Bone marrow (tissue), 2 donors: ENCODE results near the gene SH3BP1.

ENCODE experiments used
- DNase-seq, 2 donors: peaks; one replicate each; lab custom pipeline; 2025; lab: John Stamatoyannopoulos, UW

Gene SH3BP1

DNA sequence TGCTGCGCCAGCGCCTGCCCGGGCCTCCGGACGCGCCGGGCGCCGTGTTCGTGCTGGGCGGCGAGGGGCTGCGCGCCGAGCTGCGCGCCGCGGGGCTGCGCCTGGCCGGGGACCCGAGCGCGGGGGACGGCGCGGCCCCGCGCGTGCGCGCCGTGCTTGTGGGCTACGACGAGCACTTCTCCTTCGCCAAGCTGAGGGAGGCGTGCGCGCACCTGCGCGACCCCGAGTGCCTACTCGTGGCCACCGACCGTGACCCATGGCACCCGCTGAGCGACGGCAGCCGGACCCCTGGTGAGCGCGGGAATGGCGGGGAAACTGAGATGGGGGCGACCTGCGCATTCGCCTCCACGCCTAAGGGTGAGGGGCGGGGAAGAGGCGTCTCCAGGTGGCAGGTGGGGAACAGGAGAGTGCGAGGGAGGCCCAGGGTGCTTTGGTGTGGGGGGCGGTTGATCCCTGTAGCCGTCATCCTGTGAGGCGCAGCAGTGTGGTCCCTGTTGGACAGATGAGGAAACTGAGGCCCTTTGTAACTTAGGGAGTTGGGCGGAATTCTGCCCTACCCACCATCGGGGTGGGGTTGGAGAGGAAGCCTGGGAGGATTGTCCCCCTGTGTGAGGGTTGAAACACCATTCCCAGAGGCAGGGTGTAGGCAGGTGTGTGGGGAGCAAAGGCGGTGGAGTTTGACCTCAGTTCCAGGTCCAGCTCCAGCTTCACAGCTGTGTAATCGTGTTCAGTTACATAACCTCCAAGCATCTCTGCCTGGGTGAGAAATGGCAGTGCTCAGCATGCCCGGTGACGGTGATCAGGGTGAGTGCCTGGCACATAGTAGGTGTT lies 19.8 kb downstream of the SH3BP1 start:
- no peak for DNase-seq

DNA sequence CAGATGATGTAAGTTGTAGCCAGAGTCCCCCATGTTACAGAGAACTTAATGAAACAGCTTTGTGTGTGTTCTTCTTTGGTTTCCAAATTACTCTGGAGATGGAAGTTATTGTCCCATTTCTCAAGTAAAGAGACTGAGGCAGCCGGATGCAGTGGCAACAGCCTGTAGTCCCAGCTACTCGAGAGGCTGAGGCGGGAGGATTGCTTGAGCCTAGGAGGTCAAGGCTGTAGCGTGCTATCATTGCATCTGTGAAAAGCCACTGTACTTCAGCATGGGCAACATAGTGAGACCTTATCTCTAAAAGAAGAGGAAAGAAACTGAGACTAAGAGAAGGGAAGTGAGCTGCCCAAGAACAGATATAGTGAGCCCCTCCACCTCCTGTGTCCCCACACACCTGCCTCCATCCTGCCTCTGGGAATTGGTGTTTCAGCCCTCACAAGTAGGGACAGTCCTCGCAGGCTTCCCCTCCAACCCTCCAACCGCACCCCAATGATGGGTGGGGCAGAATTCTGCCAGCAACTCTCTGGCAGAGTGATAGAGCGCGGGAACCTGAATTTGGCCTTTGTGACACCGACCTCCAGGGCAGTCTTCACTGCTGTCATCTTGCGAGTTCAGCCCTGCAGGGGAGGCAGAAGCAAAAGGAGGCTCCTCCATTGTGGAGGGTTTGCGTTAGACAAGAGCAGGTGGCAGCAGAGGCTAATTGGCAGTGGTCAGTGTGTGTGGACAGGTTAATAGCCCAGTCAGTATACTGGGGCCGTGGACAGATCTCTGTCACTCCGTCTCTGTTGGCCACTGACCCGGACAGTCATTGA lies 20.6 kb downstream of the SH3BP1 start:
- DNase-seq, result no peak

DNA sequence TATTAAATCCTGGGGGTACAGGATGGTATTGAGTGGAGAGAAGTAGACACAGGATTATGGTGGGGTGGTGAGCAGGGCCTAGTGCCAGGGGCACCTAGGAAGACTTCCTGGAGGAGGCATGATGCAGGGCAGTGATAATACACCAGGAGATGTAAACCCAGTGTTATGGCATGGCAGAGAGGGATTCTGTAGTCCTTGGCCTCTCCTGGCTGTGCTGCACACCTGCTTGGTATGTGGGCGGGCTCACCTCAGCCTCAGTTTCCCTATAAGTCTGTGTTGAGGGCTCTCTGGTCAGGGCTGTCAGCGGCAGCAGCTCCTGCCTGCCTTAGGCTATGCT lies 21.2 kb downstream of the SH3BP1 start:
- DNase-seq, result no peak

DNA sequence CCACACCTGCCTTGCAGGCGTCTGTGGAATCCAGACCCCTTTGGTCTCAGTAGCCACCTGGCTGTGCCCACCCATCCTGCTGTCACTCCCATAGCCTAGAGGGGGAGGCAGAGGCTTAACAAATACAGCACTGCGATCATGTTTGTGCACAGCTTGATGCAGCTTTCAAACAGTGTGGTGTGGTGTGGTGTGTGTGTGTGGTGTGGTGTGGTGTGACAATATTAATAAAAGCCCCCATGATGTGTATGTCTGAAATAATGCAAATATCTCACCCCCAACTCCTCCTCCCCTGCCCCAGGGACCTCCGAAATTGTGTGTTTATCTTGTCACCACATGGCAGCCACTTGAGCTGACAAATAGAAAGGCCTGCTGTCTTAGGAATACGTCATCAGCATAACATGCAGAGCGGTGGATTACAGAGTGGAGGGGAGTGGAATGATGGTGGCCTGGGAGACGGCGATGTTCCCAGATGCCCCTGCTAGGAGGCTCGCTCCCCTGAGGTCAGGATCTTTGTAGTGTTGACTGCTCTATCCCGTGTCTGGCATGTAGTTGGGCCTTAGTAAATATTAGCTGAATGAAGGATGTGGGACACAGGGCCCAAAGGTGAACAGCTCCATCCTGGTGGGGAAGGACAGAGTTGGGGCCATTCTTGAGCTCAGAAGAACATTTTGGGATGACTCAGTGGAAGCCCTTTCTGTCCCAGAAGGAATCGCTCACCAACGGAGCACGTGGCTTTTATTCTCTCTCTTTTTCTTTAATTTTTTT lies 21.9 kb downstream of the SH3BP1 start:
- peak in 1 of 2 donors; percentile 21 for DNase-seq

DNA sequence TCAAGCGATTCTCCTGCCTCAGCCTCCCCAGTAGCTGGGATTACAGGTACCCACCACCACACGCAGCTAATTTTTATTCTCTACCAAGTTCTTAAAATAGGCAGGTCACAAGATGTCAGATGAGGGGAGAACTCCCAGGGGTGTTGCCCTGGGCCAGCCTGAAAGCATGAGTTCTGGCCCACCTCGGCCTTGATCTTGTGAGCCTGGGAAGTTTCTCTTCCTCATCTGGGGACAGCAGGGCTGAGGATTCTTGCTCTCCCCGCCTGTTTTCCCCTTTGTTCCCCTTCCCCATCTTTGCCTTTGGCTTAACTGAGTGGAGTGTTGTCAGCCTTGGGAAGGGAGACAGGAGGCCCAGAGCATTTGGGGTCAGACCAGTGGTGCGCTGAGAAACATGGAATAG lies 22.6 kb downstream of the SH3BP1 start:
- no peak for DNase-seq

DNA sequence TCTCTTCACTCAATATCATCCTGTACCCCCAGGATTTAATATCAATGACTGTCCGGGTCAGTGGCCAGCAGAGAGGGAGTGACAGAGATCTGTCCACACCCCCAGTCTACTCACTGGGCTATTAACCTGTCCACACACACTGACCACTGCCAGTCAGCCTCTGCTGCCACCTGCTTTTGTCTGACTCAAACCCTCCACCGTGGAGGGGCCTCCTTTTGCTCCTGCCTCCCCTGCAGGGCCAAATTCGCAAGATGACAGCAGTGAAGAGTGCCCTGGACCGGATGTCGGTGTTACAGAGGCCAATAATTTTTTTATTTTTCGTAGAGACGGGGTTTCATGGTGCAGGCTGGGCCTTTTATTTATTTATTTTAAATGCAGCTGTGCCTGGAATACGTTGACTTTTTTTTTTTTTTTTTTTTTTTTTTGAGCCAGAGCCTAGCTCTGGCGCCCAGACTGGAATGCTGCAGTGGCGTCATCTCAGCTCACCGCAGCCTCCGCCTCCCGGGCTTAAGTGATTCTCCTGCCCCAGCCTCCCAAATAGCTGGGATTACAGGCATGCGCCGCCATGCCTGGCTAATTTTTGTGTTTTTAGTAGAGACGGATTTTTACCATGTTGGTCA lies 24.2 kb downstream of the SH3BP1 start:
- no peak for DNase-seq

DNA sequence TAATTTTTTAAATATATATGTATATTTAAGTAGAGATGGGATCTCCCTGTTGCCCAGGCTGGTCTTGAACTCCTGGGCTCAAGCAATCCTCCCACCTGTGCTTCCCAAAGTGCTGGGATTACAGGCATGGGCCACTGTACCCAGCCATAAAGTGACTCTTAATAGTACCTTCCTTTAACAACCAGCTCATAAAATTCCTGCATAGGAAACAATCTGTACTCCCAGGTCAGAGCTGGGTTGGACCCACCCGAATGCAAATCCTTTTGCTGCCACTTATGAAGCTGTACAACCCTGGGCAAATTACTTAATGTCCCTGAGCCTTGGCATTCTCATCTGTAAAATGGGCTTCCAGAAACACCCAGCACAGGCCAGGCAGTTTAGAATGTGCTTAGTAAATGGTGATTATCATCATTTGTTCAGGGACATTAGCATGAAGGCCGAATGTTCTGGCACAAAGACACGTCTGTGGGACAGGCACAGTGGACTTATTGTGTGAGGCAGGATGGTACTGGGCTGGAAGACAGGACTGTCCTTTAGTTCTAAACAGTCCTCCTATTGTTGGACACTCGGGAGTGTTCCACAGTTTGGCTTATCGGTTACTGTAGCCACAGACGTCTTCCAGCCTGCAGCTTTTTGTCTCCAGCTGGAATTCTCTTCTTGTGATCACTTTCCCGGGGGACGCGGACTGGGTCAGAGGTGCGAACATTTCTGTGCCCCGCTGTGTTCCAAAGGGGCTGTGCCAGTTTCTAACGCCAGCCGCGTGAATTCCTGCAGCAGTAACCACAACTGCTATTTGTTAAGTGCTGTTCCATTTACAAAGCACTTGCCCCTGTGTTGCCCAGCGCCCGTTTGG lies 25.0 kb downstream of the SH3BP1 start:
- DNase-seq, result no peak

DNA sequence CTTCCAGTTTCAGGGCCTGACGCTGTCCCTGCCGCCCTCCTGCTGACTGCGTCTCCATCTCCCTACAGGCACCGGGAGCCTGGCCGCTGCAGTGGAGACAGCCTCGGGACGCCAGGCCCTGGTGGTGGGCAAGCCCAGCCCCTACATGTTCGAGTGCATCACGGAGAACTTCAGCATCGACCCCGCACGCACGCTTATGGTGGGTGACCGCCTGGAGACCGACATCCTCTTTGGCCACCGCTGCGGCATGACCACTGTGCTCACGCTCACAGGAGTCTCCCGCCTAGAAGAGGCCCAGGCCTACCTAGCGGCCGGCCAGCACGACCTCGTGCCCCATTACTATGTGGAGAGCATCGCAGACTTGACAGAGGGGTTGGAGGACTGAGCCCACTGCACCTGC lies 26.0 kb downstream of the SH3BP1 start:
- no peak for DNase-seq

DNA sequence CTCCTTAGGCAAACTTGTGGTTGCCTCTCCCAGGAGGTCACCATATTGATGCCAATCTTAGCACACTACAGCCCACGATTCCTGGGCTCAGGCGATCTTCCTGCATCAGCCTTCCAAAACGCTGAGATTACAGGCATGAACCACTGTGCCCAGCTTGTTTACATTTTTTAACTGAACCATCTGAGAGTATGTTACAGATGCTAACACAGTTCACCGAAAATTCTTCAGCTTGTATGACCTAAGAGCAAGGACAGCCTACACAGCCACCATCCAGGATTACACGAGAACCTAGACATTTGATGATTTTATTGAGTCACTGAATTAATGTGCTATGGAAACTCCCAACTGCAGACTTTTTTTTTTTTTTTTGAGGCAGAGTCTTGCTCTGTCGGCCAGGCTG lies 30.1 kb downstream of the SH3BP1 start:
- DNase-seq, result no peak

DNA sequence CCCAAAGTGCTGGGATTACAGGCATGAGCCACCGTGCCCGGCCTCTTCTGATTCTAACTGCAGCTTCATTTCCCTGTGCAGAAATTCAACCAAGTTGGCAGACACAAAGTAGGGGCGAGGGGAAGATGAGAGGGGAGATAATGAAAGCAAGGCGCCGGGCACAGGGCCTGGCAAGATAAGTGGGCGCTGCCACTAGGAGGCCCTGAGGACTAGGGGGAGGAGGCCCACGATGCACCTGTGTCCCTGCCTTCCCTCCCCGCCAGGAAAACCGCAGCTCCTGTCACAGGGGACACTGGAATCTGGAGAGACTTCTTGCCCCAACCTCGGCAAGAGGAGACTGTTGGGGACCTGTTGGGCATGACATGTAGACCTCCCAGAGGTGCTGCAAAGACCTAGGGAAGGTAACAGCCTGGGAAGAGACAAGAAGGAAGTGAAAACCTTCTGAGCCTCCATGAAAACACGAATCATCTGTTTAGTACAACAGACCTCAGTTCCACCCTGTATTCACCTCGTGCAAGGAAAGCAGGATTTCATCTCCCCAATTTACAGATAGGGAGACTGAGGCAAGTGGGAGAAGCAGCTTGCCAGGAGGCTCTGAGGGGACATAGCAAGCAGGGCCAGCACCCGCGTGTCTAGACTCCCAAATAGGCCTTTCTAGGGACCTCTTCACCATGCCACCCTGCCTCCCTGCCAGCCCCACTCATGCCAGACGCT lies 32.9 kb downstream of the SH3BP1 start:
- DNase-seq, result peak in 1 of 2 donors; percentile 46

DNA sequence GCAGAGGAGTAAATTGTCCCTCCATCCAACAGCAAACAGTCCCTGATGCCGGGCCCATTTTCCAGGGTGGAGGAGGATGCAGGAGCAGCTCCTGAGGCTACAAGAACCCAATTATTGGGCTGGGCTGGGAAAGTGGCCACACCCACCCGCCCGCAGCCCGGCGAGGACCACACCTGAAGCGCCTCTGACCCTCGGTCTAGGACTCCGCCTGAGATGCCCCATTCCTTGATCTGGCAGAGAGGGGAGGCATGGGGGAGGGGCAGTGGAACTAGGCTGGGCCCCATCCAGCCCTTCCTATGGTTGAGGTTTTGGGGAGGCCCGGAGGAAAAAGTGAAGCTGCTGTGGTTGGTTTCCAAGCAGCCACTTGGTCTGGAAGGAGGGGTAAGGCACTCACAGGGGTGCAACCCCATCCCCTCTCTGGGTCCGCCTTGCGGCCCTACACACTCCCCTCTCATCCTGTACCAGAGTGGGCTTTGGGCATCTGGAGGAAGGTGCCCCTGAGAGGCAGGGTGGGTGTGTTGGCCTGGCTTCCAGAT lies 33.5 kb downstream of the SH3BP1 start:
- DNase-seq, result no peak

DNA sequence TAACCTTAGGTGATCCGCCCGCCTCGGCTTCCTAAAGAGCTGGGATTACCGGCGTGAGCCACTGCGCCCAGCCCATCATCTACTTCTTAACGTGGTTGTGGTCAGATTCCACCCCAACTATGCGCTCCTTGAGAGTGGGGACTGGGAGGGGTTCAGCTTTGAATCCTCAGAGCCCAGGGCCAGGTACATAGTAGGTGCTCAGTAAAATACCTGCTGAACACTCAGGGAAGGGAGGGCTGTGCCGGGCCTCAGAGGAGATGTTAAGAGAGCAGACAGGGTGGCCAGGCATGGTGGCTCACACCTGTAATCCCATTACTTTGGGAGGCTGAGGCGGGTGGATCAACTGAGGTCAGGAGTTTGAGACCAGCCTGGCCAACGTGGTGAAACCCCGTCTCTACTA lies 34.8 kb downstream of the SH3BP1 start:
- DNase-seq, result no peak

DNA sequence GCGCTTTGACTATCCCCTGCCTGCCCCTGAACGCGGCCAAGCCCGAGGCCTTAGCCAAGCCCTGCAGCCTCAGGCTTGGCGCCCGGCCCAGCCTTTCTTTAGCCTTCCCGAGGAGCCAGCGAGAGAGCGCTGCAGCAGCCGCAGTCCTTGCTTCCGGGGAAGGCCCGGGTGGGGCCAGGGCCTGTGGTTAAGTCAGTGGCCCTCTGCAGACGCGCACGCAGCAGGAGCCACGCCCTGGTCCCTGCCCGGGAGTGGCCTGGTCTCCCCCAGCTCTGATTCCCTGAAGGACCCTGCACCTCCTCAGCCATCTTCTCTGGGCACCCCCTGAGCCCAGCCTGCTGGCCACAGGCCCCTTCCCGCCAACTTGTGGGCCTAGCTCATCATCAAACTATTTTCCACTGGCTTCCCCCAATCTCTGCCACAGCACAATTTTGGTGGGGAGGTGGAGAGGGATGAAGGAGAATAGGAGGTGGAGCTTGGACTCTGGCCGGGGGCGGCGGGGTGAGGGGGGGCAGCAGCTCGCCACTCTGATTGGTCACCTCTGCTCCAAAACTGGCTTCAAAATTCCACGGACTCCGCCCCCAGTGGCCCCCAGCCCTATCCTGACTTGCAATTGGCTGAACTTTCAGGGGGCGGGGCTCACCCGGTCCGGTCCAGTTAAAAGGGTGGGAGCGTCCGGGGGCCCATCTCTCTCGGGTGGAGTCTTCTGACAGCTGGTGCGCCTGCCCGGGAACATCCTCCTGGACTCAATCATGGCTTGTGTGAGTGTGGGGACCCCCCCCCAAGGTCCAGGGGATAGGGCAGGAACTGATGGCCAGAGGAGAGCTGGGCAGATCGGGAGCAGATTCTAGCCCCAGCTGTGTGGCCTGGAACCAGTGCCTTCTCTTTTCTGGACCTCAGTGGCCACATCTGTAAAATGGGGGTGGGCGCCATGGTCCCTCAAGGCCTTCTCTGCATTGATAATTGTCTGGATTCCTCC lies 35.8 kb downstream of the SH3BP1 start, which contains the start of gene LGALS1:
Gene LGALS1, plus strand, starts transcription at position 686 of the 979 bp plus-strand sequence. Its CDS starts 67 bp downstream, at position 753.
- DNase-seq, result peak; percentile 67 to 94

DNA sequence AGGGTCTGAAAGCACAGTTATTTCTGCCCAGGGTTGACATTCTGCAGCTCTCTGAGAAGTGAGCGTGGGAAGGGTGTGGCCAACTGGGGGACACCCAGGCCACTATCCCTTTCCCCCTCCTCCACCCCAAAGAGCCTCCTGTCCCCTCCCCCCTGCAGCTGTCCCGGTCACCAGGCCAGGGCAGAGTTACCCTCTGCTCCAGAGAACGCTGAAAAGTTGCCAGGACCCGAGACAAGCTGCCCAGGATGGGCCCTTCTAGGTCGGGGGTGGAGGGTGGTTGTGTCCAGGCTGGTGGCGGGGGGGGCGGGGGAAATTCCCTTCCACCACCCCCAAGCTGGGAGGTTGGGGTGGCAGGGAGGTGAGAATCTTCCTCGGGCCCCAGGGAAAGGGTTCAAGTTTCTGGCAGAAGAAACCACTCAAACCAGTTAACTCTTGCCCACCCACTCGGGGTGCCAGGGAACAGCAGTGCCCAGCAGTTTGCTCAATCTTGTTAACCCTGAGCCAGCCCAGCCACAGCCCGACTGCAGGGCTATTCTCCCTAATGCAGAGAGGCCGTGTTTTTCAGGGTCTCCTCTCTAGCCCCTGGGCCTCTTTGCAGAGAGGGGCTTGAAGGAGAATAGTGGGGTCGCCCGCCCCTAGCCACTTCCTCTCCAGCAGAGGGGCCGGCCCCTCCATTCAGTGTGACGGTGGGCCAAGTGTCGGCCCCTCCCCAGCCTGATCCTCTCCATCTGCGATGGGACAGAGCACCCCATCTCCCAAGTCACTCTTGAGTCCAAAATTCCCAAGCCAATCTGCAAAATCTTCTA lies 36.7 kb downstream of the SH3BP1 start:
- peak in 1 of 2 donors; percentile 23 for DNase-seq

DNA sequence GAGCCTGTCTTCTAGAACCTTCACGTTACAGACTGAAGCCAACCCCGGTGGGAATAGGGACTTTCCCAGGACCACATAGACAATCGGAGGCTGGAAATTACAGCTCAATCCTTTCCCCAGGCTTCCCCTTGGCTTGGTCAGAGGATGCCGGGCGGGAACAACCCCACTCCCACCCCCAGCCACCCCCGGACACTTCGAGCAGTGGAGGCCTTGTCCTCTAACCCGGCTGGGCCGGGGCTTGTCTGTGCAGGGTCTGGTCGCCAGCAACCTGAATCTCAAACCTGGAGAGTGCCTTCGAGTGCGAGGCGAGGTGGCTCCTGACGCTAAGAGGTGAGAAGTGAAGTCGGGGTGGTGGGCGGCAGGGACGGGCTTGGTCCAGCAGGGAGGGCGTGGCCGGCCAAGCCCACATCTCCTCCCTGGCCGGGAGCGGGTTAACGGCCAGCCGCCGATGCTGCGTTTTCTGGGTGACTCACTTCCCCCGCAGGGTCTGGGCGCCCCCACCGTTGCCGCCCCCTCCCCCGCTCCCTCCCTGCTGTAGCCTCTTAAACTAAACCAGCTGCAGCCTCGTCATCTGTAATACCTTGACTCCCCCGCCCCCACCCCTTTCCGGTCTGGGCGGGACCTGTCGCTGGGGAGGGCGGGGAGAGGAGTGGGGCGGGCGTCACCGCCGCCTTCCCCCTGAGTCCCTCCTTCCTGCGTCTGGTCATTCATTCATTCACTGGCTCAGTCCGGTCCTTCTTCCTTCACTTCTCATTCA lies 37.4 kb downstream of the SH3BP1 start:
- DNase-seq, result peak; percentile 73 to 95

DNA sequence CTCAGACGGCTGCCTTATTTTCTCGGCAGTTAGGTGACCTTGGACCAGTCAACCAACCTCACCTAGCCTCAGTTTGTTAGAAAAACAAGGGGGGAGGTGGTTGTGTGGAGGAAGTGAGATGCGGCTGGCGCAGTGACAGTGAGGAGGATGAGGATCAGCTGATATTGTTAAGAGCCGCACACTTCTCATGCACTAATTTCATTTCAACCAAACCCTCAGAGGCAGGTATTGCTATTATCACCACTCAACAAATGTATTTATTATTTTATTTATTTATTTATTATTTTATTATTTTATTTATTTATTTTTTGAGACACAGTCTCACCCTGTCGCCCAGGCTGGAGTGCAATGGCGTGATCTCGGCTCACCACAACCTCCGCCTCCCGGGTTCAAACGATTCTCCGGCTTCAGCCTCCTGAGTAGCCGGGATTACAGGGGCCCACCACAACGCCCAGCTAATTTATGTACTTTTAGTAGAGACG lies 38.1 kb downstream of the SH3BP1 start:
- no peak for DNase-seq

DNA sequence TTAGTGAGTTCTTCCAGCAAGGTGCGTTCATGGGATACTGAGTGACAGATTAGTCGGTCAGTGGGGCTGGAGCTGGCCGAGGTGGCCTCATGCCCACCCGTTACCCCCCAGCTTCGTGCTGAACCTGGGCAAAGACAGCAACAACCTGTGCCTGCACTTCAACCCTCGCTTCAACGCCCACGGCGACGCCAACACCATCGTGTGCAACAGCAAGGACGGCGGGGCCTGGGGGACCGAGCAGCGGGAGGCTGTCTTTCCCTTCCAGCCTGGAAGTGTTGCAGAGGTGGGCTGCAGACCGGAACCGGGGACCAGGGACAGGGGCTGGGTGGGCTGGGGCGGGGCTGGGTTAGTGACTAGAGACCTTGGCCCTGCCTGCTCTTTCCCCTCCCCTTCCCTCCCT lies 38.9 kb downstream of the SH3BP1 start:
- DNase-seq, result no peak
